ENCODE data around the gene ACSBG1.
A peak's percentile ranks its signal among the peaks of the same experiment; 100 is the strongest.

Gene ACSBG1

DNA sequence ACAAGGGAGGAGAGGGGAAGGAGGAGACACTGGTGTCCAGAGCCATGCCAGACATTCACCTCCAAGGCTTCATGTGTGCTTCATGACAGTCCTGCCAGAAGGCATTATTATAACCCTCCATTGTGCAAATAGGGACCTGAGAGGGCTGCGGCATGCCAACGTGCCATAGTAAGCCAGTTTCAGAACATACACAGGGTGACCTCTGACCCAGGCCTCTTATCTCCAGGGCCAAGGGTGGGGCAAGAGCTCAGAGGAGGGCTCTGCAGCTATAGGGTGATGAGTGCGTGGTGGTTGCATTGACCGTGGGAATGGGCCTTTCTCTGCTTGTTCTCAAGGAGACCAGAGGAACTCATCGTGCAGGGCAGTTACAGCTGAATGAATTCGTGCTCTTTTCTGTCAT is 9.7 kb upstream of the ACSBG1 start:
- in situ Hi-C loops (cut with HindIII; ENCODE audit: low sequenced_read_pairs): no loop called here
- no peak for DNase-seq (ENCODE audit: low read depth, low spot score)
- TF ChIP-seq, protein P1, sequence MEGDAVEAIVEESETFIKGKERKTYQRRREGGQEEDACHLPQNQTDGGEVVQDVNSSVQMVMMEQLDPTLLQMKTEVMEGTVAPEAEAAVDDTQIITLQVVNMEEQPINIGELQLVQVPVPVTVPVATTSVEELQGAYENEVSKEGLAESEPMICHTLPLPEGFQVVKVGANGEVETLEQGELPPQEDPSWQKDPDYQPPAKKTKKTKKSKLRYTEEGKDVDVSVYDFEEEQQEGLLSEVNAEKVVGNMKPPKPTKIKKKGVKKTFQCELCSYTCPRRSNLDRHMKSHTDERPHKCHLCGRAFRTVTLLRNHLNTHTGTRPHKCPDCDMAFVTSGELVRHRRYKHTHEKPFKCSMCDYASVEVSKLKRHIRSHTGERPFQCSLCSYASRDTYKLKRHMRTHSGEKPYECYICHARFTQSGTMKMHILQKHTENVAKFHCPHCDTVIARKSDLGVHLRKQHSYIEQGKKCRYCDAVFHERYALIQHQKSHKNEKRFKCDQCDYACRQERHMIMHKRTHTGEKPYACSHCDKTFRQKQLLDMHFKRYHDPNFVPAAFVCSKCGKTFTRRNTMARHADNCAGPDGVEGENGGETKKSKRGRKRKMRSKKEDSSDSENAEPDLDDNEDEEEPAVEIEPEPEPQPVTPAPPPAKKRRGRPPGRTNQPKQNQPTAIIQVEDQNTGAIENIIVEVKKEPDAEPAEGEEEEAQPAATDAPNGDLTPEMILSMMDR (IDR thresholded peaks at IDR 0.05; ENCODE audit: low read depth, low read length): no peak
- no peak overlapping the region for H3K4me3 ChIP-seq (ENCODE audit: low read depth, low read length)

- TF ChIP-seq, protein P1 (IDR thresholded peaks at IDR 0.05; ENCODE audit: low read depth, low read length): no peak
- in situ Hi-C loops (cut with HindIII; ENCODE audit: low sequenced_read_pairs): no loop called here
- peak; percentile 54 for DNase-seq (ENCODE audit: low read depth, low spot score)
- H3K4me3 ChIP-seq (ENCODE audit: low read depth, low read length): no peak overlapping the region
Observed at GRCh38 chr15:78243491-78243941, 9.2 kb upstream of the ACSBG1 start.

- DNase-seq (ENCODE audit: low read depth, low spot score): no peak
- TF ChIP-seq, protein P1 (IDR thresholded peaks at IDR 0.05; ENCODE audit: low read depth, low read length): no peak
- no peak overlapping the region for H3K4me3 ChIP-seq (ENCODE audit: low read depth, low read length)
- in situ Hi-C loops (cut with HindIII; ENCODE audit: low sequenced_read_pairs): no loop called here
Observed at GRCh38 chr15:78243058-78243457, 8.7 kb upstream of the ACSBG1 start.

DNA sequence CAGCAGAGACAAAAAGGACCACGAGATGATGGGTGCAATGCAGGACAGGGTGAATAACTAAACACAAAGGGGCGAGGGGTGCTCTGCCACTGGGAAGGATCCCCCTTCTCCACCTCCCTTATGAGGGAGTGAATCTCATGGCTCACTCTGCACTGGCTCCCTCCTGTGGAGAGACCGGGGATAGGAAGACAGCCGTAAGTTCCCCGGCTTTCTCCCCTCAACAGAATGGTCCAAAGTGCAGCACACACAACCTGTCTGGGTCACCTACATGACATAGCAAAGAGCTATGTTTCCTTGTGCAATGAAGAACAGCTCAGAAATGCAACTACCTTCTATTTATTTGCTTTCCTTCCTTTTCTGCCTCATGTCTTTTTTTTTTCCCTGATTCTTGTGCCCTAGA is 7.8 kb upstream of the ACSBG1 start:
- H3K4me3 ChIP-seq (ENCODE audit: low read depth, low read length): no peak overlapping the region
- TF ChIP-seq, protein P1 (IDR thresholded peaks at IDR 0.05; ENCODE audit: low read depth, low read length): peak; percentile 53
- in situ Hi-C loops (cut with HindIII; ENCODE audit: low sequenced_read_pairs): no loop called here
- DNase-seq (ENCODE audit: low read depth, low spot score): no peak

DNA sequence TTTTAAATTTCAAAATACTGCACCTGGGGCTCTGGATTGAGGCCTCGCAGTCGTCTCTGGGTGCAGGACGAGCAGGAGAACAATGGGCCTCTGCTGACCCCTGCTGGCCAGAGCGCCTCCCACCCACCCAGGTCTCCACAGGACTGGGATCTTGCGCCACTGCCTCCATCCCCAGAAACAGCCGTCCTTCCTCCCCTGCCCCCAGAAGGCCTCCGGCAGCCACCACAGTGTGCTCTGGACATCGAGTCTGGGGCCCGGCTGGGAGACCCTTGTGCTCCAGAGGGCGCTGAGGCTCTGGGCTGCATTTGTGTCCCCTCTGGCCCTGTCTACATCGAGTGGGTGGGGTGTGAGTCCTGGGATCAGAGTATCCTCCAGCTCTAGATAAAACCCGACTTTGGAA is 6.7 kb upstream of the ACSBG1 start:
- TF ChIP-seq, protein P1 (IDR thresholded peaks at IDR 0.05; ENCODE audit: low read depth, low read length): peak; percentile 89
- DNase-seq (ENCODE audit: low read depth, low spot score): peak; percentile 64
- H3K4me3 ChIP-seq (ENCODE audit: low read depth, low read length): no peak overlapping the region
- in situ Hi-C loops (cut with HindIII; ENCODE audit: low sequenced_read_pairs): no loop called here

GRCh38 chr15:78239811-78240210 is 5.4 kb upstream of the ACSBG1 start:
- DNase-seq (ENCODE audit: low read depth, low spot score): no peak
- TF ChIP-seq, protein P1 (IDR thresholded peaks at IDR 0.05; ENCODE audit: low read depth, low read length): no peak
- no peak overlapping the region for H3K4me3 ChIP-seq (ENCODE audit: low read depth, low read length)
- in situ Hi-C loops (cut with HindIII; ENCODE audit: low sequenced_read_pairs): no loop called here

DNA sequence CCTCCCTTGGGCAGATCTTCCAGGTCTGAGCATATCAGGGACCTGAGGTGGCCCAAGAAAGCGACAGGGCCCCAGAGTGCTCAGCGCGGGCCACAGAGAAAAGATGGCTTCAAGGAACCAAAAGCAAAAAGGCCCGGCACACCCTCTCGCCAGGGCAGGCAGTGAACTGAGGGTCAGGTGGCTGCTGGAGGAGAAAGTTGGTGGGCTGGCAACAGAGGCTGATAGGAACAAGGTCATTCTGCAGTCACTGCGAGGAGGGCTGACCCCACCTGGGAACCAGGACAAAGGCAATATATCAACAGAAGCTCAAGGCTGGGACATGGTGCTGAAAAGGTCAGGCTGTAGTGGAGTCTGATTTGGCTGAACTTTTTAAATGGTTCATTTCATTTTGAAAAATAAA is 2.8 kb upstream of the ACSBG1 start:
- no peak for DNase-seq (ENCODE audit: low read depth, low spot score)
- no peak overlapping the region for H3K4me3 ChIP-seq (ENCODE audit: low read depth, low read length)
- TF ChIP-seq, protein P1 (IDR thresholded peaks at IDR 0.05; ENCODE audit: low read depth, low read length): no peak
- in situ Hi-C loops (cut with HindIII; ENCODE audit: low sequenced_read_pairs): no loop called here
